ENCODE results near the gene LHX6. TPM values are rescaled to one million over a fixed set of nuclear protein-coding genes. Genes with fewer than 3 reads are reported as not detected.
A peak's percentile ranks its signal among the peaks of the same experiment; 100 is the strongest.

Gene LHX6
- total RNA-seq, 2 donors from 2014 or later = not detected

DNA sequence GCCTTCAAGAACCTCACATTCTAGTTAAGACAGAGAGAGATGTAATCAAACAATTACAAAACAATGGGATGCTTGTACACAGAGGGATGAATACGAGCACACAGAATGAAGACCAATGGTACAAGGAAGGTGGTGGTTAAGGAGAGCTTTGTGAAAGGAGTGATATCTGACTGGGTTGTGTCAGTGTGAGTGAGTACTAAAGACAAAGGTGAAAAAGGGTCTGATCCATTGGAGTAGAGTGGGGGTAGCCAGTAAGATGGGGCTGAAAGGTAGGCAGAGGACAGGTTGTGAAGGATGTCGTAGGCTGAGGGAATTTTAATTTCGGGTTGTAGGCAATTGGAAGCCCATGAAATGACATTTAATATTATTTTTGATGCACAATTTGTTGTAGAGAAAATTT is 26.0 kb upstream of the LHX6 start:
- H3K4me3 Mint-ChIP-seq = no peak overlapping the region
- no peaks in the 10 kb centered on the region for H3K27me3 Mint-ChIP-seq
- H3K27ac Mint-ChIP-seq = no peak overlapping the region
- H3K9me3 Mint-ChIP-seq = no peaks in the 10 kb centered on the region
- H3K36me3 Mint-ChIP-seq (ENCODE audit: low read depth) = peaks cover 99% of the 10 kb centered on the region
- no peak for ATAC-seq (replicated peaks)
- peaks cover 5% of the 10 kb centered on the region for H3K4me1 Mint-ChIP-seq

DNA sequence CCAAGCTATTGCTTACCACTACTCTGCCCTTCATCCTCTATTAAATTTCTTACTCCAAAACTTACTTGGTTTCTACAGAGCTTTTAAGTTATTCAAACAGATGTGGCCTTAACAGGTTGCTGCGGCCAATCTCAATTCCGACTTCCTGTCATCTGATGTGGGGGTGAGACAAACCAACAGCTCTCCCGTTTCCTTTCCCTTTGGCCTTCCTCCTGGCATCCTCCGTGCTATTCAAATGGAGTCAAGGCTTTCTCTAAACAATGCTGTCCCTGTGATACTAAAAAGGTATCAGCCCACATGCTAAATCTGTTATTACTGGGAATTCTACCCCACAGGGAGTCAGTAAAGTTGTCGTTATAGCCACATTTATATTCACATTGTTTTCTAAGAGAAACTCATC is 24.0 kb upstream of the LHX6 start:
- Mint-ChIP-seq H3K36me3 (ENCODE audit: low read depth) (peaks cover 96% of the 10 kb centered on the region), H3K4me3 (no peak overlapping the region), H3K27me3 (no peaks in the 10 kb centered on the region), H3K9me3 (no peaks in the 10 kb centered on the region), H3K4me1 (peaks cover 5% of the 10 kb centered on the region), H3K27ac (no peak overlapping the region)
- ATAC-seq (replicated peaks) = no peak

DNA sequence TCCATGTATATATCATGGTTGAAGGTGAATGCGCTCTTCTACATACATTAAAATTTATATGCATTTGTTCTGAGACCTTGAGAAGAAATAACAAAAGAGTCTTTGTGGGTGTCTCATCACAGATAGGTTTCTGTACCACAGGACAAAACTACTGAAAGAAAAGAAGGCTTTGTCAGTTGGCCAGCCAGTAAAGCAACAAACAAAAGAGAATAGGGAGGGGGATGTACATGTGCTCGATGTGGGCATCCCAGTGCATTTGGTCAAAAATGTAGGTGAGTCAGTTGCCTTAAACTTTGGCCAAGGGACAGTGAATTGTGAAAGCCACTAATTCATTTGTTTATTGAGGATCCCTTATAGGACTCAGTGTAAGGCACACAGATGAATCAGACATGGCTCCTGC is 22.6 kb upstream of the LHX6 start:
- H3K4me1 Mint-ChIP-seq = no peaks in the 10 kb centered on the region
- H3K36me3 Mint-ChIP-seq (ENCODE audit: low read depth) = peaks cover 96% of the 10 kb centered on the region
- no peaks in the 10 kb centered on the region for H3K9me3 Mint-ChIP-seq
- H3K27ac Mint-ChIP-seq = no peak overlapping the region
- H3K4me3 Mint-ChIP-seq = no peak overlapping the region
- no peaks in the 10 kb centered on the region for H3K27me3 Mint-ChIP-seq
- ATAC-seq (replicated peaks) = no peak

DNA sequence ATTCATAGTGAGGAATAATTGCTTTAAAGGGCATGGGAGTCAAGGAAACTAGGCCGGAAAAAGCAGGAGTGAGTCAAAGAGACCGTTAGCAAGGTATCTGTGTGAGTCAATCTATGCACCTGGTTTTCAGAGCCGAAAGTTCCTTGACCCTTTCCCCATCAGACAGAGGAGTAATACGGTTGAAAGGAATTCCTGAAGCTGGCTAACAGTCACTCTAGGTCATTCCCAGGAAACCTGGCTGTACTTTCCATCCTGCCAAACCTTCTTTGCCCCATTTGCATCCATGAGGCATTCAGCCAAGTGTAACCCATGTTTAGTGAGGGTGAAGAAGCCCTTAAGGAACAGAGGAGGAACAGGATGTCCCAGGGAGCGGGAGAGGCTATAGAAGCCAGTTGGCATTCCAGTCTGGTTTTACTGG is 19.7 kb upstream of the LHX6 start:
- Mint-ChIP-seq H3K27ac (no peak overlapping the region), H3K4me3 (no peak overlapping the region), H3K27me3 (no peaks in the 10 kb centered on the region), H3K36me3 (ENCODE audit: low read depth) (peaks cover 96% of the 10 kb centered on the region), H3K4me1 (no peaks in the 10 kb centered on the region), H3K9me3 (no peaks in the 10 kb centered on the region)
- no peak for ATAC-seq (replicated peaks)

DNA sequence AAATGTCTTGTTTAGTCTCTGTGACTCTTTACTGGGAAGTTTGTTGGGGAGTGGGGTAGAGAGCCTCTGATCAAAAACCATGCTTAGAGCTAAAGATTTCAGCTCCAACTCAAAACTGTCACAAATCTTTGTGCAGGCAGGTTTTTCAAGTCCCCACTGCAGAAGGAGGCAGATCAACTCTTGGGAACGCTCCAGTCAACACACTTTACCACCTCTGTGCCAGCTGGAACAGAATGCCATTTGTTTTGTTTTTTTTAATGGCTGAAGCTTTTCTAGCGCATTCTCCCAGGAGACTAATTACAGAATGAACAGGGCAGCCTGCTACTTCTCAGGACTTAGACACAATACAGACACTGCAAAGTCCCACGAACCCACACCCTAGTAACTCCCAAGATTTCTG is 17.9 kb upstream of the LHX6 start:
- Mint-ChIP-seq H3K4me3 (no peak overlapping the region), H3K27ac (no peak overlapping the region), H3K9me3 (no peaks in the 10 kb centered on the region), H3K27me3 (no peaks in the 10 kb centered on the region), H3K4me1 (no peaks in the 10 kb centered on the region), H3K36me3 (ENCODE audit: low read depth) (peaks cover 96% of the 10 kb centered on the region)
- ATAC-seq (replicated peaks) = no peak

DNA sequence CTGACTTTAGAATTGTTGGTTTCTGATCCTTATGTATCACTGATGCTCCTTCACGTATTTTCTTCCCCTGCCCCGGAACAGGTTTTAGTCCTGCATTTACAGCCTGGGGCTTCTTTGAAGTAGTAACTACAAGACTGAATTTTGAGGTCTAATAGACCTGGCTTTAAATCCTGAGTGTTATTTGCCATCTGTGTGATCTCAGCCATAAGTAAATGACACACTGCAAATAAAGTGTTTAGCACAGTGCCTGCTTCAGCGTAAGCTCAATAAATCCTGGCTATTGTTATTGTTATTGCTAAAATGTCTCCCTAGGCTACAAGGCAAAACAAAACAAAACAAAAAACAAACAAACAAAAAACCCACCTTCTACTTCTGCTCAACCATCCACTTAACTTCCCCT is 15.6 kb upstream of the LHX6 start:
- no peaks in the 10 kb centered on the region for H3K27me3 Mint-ChIP-seq
- H3K27ac Mint-ChIP-seq = no peak overlapping the region

DNA sequence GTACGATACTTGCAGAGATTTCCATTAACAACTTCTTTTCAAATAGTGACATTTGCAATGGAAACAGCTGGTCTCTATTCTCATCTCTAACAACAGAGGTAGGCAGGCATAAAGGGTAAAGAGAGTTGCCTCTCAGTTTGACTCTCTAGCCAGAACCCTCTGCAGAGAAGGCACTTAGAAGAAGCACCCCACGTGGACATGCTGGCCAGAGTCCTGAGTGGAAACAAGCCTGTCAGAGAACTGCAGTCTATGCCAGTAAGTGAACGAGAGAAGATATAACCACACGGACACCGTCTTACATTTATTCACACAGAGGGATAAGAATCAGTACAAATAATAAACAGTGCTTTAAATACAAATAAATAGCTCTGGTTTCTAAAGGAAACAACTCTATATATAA is 11.0 kb upstream of the LHX6 start:
- H3K4me3 Mint-ChIP-seq = no peak overlapping the region
- no peaks in the 10 kb centered on the region for H3K27me3 Mint-ChIP-seq
- no peaks in the 10 kb centered on the region for H3K4me1 Mint-ChIP-seq
- H3K9me3 Mint-ChIP-seq = no peaks in the 10 kb centered on the region
- H3K36me3 Mint-ChIP-seq (ENCODE audit: low read depth) = peaks cover 69% of the 10 kb centered on the region
- ATAC-seq (replicated peaks) = no peak
- H3K27ac Mint-ChIP-seq = no peak overlapping the region

More for the DNA sequence above, 15.6 kb upstream of the LHX6 start:
- Mint-ChIP-seq H3K4me3 (no peak overlapping the region), H3K4me1 (no peaks in the 10 kb centered on the region), H3K9me3 (no peaks in the 10 kb centered on the region), H3K36me3 (ENCODE audit: low read depth) (peaks cover 96% of the 10 kb centered on the region)
- no peak for ATAC-seq (replicated peaks)

DNA sequence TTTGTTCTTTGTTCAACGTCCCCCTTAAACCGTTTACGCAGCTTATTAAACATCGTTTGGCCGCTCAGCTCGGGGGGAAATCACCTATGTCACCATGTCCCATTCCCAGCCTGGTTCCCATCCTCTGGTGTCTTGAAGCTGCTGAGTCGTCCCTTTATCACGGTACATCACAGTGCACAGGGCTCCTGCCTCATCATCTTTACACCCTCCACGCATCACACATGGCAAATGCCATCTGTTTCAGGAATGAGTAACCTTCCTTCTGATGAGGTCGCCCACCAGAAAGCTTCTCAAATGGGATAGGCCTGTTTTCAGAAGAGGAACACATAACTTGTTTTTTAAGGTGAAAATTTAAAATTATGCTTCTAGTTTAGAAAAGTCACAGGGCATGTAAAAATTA is 7.9 kb upstream of the LHX6 start:
- Mint-ChIP-seq H3K4me1 (no peaks in the 10 kb centered on the region), H3K27me3 (no peaks in the 10 kb centered on the region), H3K27ac (no peak overlapping the region), H3K36me3 (ENCODE audit: low read depth) (peaks cover 38% of the 10 kb centered on the region), H3K9me3 (no peaks in the 10 kb centered on the region), H3K4me3 (no peak overlapping the region)
- no peak for ATAC-seq (replicated peaks)

DNA sequence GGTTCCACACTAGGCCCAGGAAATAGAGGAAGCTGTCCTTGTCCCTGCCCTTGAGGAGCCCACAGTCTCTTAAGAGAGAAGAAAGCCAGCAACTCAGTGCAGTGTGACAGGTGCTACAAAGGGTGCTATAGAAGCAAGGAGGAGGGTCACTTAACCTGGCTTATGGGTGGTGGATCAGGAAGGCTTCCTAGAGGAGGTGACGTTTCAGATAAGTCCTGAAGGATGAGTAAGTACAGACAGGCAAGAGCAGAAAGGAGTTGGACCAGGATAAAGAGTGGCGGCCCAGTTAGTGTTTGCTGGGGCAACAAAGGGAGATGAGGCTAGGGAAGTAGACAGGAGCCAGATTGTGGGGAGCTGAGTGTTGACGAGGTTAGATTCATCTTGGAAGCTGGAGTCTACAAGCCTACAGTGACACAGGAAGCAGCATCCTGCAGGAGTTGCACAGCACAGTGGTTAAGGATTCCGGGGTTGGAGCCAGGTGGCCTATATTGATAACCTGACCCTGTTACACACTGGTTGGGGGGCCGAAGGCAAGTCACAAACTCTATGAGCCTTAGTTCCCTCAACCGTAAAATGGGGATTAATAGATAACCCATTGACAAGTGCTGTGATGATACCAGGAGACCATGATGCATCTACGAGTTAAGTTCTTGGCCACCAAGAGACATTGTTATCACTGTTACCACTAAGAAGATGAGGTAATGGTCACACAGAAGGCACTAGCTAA is 5.4 kb upstream of the LHX6 start:
- Mint-ChIP-seq H3K27me3 (no peaks in the 10 kb centered on the region), H3K4me1 (no peaks in the 10 kb centered on the region), H3K36me3 (ENCODE audit: low read depth) (peaks cover 13% of the 10 kb centered on the region), H3K4me3 (no peak overlapping the region), H3K27ac (no peak overlapping the region), H3K9me3 (no peaks in the 10 kb centered on the region)
- no peak for ATAC-seq (replicated peaks)

DNA sequence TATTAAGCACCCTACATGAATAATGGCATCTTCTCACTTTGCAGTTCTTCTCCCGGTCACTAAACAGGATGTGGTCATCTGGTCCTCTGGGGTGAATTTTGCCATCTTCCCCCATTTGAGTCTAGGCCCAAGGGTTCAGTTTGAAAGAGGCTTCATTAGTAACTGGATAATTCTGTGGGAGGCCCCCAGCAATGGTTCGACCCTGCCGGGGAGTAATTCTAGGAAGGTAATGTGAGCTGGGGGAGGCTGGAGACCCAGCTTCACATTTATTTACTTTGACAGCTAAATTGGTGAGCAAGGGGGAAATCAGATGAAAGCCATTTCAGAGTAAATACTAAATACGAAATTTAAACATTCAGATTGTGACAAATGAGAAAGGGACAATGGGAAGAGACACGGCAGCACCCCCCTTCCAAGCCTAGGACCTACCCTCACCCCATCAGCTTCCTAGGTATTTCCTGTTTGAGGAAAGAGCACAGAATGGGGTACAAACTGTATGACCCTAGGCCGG is 4.1 kb upstream of the LHX6 start:
- Mint-ChIP-seq H3K4me3 (no peak overlapping the region), H3K4me1 (no peaks in the 10 kb centered on the region), H3K27ac (no peak overlapping the region), H3K27me3 (no peaks in the 10 kb centered on the region), H3K36me3 (ENCODE audit: low read depth) (peaks cover under 1% of the 10 kb centered on the region), H3K9me3 (no peaks in the 10 kb centered on the region)
- ATAC-seq (replicated peaks) = no peak

DNA sequence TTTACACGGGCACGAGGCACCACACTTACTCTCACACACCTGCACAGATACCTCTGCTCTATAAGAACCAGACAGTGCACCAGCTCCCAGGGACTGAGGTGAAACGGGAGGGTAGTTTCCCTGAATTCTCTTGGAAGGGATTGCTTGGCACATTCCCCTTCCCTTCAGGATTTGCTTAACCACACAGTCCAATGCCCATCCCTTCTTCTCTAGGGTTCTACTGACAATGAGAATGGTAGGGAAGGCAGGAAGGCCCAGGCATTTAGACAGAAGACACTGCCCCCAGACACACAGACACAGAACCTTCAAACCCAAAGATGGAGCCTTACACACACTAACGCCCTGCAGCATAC is 704 bp upstream of the LHX6 start:
- Mint-ChIP-seq H3K4me3 (no peak overlapping the region), H3K4me1 (no peaks in the 10 kb centered on the region), H3K36me3 (ENCODE audit: low read depth) (no peaks in the 10 kb centered on the region), H3K9me3 (no peaks in the 10 kb centered on the region), H3K27ac (no peak overlapping the region), H3K27me3 (peaks cover 22% of the 10 kb centered on the region)
- no peak for ATAC-seq (replicated peaks)

DNA sequence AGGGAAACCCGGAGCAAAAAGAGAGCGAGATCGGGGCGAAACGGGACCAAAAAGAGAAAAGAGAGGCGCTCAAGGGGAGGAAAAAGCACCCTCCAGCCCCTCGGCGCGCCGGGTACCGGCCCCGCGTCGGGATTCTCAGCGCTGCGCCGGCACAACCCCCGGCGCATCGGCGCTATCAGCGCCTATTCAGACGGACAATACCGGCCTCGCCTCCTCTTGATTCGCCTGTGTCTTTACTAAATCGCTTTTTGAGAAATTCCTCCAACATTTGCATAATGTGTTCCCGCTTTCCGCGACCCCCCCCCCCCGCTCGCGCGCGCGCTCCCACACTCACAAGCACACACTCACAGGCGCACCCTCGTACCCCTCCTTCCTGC is 578 bp downstream of the LHX6 start:
- Mint-ChIP-seq H3K9me3 (no peaks in the 10 kb centered on the region), H3K27me3 (peaks cover 33% of the 10 kb centered on the region), H3K4me3 (peak overlapping the region; percentile 10), H3K4me1 (no peaks in the 10 kb centered on the region), H3K36me3 (ENCODE audit: low read depth) (no peaks in the 10 kb centered on the region), H3K27ac (no peak overlapping the region)
- ATAC-seq (replicated peaks) = no peak

DNA sequence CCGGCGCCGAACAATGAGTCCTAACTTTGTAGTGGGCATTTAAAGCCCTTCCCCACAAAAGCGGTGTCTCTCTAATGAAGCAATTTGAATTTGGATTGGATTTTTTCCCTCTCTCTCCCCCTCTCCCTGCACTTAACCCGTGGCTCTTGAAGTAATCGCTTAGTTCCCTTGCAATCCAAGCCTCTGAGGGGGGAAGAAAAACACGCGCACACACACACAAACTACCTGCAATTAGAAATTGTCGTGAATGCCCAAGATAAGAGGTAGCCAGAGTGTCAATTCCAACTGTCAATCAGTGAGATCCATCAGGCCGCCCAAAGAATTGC is 1.2 kb downstream of the LHX6 start:
- ATAC-seq (replicated peaks) = no peak
- Mint-ChIP-seq H3K4me1 (no peaks in the 10 kb centered on the region), H3K27ac (no peak overlapping the region), H3K4me3 (no peak overlapping the region), H3K36me3 (ENCODE audit: low read depth) (no peaks in the 10 kb centered on the region), H3K9me3 (no peaks in the 10 kb centered on the region), H3K27me3 (peaks cover 39% of the 10 kb centered on the region)

DNA sequence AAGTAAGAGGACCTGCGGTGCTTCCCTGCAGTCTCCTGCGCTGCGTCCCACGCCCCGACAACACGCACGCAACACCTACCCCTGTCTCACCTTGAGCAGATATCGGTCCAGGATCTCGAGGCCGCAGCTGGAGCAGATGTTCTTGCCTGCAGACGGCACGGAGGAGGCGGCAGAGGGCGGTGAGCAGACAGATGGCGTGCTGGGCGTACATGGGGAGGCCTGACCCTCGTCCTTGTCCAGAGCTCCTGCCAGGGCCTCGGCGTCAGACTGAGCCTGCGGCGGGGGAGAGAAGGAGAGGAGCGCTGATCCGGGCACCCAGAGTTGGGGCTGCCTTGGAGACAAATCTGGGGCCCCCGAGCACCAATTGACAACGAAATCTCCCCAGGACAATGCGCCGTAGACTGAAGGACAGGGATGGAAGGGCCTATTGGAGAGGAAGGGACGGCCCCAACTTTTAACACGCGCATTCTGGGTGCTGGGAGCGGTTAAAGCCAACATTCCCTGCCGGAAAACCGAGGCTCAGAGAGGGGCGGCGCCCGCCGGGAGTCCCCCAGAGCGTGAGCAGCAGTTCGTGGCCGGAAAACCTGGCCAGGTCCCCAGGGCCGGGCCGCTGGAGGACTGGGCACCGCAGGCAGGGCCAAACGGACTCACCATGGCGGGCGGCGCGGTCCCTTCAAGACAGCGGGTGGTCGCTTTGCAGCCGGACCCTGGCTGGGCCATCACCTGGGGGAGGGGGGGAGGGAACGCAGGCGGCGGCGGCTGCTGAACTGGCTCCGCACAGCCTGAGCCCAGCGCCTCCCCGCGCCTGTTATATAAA is 1.8 kb downstream of the LHX6 start:
- H3K27me3 Mint-ChIP-seq = peaks cover 45% of the 10 kb centered on the region
- H3K4me3 Mint-ChIP-seq = no peak overlapping the region

DNA sequence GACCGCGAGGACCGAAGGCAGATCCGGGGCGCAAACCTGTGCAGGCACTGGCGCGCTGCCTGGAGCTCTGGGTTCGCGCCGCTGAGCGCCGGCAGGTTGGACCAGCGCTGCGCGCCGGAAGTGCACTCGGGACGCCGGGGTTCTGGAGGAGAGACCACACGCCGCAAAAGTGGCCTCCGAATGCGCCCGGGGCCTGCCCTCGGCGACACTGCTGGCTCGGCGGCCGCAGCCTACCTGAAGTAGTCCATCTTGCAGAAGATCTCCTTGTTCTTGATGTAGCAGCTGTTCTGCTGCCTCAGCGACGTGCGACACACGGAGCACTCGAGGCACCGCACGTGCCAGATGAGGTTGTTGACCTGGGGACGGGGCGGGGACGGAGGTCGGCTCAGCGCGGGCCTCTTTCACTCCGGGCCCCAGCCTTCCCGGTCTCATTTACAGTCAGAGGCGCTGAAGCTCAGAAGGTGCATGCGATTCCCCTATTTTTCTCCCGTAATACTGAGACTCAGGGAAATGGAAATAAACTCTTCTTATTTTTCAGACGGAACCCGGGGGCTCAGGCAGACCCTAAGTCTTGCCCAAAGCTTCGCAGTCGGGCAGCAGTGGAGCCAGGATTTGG is 2.5 kb downstream of the LHX6 start:
- H3K36me3 Mint-ChIP-seq (ENCODE audit: low read depth) = no peaks in the 10 kb centered on the region
- no peak overlapping the region for H3K4me3 Mint-ChIP-seq
- no peak overlapping the region for H3K27ac Mint-ChIP-seq
- no peaks in the 10 kb centered on the region for H3K9me3 Mint-ChIP-seq
- no peak for ATAC-seq (replicated peaks)
- H3K27me3 Mint-ChIP-seq = peaks cover 52% of the 10 kb centered on the region
- no peaks in the 10 kb centered on the region for H3K4me1 Mint-ChIP-seq

More for the DNA sequence above, 1.8 kb downstream of the LHX6 start:
- no peak overlapping the region for H3K27ac Mint-ChIP-seq
- H3K4me1 Mint-ChIP-seq = no peaks in the 10 kb centered on the region
- ATAC-seq (replicated peaks) = no peak
- H3K36me3 Mint-ChIP-seq (ENCODE audit: low read depth) = no peaks in the 10 kb centered on the region
- H3K9me3 Mint-ChIP-seq = no peaks in the 10 kb centered on the region
